GM18508 (cell line): ENCODE measurements around the gene FKBP11.

ENCODE experiments used
- ATAC-seq: cut with Tn5 transposase; IDR thresholded peaks from one replicate; pipeline ENCODE4 v1.9.1; 2021; ENCODE audit warnings: moderate number of reproducible peaks; ENCODE audit not compliant: insufficient read depth, unreplicated experiment

Gene FKBP11

DNA sequence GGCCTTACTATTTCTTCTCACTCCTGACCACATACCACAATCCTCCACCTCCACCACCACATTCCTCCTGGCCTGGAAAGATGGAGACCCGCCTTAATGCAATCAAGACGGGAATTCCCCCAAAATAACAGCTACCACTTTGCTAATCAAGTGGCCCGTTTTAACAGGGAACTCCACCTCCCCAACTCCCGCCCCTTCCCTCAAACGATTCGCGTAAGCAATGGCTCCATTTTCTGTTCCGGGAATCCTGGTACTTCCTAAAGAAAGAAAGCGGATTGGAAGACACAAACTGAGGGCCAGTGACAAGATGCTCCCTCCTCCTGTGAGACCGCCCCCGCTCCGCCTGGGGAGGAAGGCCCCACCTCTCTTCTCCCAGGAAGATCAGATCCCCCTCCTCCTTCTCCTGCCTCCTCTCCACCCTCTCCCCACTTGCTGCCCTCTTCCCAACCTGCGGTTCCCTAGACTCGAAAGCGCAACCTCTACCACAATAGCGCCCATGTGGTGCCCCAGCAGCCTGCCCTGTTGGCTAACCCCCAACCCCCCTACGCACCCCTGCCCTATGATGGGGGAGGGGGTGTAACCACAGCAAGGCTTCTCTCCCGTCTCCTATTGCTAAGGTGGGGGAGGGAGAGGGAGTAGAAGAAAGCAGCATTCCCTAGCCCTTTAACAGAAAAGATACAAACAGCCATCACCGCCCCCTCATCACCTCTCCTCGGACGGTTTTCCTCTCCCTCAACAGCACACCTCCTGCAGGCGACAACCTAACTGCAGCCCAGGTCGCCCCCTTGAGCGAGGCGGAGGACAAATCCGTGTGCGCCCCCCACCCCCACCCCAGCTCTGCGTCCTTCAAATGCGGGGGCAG lies 31.2 kb upstream of the FKBP11 start:
- ATAC-seq, result no peak

DNA sequence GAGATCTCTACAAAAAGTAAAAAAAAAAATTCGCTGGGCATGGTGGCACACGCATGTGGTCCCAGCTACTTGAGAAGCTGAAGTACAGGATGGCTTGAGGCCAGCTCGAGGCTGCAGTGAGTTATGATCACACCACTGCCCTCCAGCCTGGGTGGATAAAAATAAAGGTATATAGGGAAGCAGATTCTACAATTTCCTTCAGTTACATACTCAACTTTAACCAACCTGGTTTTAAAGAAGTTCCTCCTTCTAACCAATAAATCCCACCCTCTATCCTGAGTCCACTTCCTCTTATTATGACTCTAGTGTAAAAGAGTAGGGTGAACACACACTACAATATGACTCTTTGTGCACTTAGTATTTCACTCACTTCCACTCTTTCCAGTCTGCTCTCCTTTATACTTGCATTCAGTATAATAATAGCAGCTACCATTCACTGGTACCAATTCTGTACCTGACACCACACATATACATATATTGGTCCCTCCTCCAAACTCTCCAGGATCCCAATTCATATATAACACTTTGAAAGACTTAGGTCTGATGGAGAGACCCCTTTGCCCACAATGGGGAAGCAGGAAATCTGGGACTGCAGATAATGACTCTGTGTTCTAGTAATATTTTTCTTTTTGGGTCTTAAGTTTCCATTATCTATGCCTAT lies 29.7 kb upstream of the FKBP11 start:
- ATAC-seq, result no peak

DNA sequence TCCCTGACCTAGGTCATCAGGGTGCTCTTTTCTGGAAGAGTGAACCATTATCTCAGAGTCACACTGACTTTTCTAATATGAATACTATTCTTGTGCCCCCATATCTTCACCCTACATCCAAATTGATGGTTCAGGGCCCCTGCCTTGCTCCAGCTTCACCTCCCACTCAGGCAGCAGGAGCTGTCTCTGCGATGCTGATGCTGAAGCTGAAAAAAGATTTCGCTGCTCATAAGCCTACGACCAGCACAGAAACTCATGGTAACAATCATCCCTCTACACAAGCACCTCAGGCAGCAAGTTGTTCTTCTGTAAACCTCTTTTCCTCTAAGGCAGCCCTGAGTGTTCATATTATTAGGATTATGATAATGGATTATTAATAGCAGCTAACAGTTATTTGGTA lies 28.8 kb upstream of the FKBP11 start:
- ATAC-seq, result no peak

DNA sequence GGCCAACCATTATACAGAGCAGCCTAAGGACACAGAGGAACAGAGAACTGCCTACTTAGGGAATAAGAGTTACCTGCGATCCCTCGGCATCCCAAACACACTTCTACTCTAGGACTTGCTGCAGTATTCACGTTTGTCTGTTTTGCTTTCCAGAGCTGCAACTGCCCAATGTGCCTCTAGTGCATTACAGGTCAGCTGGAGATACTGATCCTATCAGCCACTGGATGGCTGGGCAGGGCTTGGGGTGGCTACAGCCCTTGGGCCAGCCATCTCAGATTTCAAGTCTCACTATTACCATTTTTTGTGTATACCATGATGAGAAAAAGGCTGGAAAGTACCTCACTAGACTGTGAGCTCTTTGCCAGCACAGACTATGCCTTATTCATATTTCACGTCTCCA lies 27.4 kb upstream of the FKBP11 start:
- no peak for ATAC-seq

- ATAC-seq, result no peak
Measured at GRCh38 chr12:48947727-48948126, 22.4 kb upstream of the FKBP11 start.

GRCh38 chr12:48946943-48947342 lies 21.7 kb upstream of the FKBP11 start:
- no peak for ATAC-seq

DNA sequence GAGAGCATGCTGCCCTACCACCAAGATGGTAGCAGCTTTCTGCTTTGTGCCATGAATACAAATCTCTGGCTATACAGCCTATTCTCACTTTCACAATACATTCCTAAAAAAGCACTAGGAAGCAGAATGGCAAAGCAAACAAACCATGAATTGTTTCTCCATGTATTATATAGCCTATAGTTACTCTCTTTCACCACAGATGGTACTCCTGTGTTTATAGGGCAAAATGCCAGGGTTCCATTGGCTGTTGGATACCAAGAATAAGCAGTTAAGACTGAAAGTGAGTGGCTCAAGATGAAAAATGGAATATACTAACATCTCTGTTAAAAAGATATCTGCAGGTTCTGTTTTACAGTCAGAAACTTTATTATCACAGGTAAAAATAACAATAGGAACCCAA lies 20.9 kb upstream of the FKBP11 start:
- no peak for ATAC-seq

DNA sequence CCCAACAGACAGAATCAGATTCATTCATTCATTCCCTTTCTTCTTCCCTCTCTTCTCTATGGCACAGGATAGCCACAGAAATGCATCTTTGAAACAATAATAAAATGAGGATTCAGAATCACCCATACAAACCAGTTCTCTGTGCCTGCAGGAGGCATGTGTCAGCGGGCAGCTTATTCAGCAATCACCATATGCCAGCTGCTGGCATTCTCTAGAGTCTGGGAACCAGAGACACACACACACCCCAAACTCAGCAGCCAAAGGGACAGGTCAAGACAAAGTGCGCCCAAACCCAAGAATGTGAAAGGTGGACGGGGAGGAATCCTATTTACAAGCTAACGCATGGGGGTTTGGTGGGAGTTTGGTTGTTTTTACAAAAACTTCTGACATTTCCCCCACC lies 17.9 kb upstream of the FKBP11 start:
- ATAC-seq, result no peak

GRCh38 chr12:48940181-48940580 lies 14.9 kb upstream of the FKBP11 start:
- no peak for ATAC-seq

DNA sequence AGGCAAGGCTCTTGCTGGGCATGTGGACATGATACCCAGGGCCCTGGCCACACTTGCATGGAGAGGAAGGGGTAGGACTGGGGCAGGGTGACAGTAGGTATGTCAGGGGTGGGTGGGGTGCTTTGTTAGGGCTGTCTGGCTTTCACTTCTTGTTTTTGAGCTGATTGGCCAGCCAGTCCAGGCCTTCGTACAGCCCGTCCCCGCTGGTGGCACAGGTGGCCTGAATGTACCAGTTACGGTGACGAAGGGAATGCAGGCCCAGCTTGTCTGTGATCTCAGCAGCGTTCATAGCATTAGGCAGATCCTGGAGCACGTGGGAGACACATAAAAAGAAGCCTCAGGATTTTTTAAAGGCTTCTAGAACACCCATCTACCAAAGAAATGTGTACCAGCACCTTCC lies 13.5 kb upstream of the FKBP11 start:
- no peak for ATAC-seq

DNA sequence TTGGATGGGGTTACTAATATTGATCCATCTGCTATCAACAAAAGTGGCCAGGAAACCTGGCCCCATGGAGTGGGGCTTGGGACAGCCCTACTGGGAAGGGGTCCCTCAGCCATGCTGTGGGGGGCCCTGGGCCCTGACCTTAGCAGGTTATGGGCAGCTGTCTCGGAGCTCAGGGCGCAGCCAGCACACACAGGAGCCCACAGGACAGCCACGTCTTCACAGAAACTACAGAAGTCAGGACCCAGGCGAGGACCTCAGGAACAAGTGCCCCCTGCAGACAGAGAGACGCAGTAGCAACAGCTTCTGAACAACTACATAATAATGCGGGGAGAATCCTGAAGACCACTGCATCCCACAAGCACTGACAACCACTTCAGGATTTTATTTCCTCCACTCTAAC lies 11.9 kb upstream of the FKBP11 start:
- no peak for ATAC-seq

DNA sequence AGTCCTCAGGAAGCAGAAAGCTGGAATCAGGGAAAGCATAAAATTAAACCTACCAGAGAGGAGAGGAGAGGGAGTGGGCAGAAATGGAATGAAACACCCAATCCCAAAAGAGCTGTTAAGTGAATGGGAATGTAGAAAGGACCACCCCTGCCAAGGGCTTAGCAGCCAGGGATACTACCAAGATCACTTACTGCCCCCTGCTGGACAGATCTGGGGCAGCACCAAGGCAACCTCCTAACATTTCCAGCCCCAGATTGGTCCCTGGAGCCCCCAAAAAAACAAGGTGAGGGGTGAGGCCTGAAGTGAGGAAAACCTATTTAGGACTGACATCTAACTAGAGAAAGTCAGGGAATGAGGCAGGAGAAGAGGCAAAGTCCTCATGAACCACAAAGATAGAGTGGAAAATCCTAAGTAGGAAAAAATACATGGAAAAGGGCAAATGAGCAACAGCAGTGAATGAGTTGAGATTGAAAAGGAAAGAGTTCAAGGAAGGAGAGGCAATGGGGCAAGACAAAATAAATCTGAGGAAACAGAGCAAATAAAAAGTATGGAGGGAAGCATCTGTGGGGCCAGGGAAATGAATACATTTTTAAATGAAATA lies 11.2 kb upstream of the FKBP11 start:
- no peak for ATAC-seq

GRCh38 chr12:48934312-48934706 lies 9.0 kb upstream of the FKBP11 start:
- no peak for ATAC-seq

- ATAC-seq, result no peak
Measured at GRCh38 chr12:48933664-48934311, 8.5 kb upstream of the FKBP11 start.

GRCh38 chr12:48932878-48933277 lies 7.6 kb upstream of the FKBP11 start:
- ATAC-seq, result no peak

- ATAC-seq, result no peak
Measured at GRCh38 chr12:48930475-48930874, 5.2 kb upstream of the FKBP11 start.

DNA sequence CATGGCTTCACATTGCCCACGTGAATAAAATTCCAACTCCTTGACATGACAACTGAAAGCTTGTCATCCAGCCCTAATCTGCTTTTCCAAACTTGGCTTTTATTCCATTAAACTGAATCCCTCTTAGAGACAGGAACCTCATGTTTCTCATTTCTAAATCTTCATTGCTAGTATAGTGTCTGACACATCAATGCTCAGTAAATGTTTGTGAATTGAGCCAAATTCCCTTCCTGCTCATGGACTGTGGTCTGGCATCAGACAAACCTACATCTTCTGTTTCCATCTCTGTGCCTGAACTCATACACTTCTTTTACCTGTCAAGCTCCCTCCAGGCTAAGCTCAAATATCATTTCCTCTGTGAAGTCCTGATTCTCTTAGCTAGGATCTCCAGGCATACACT lies 4.3 kb upstream of the FKBP11 start:
- no peak for ATAC-seq

GRCh38 chr12:48927261-48927660 lies 2.0 kb upstream of the FKBP11 start:
- ATAC-seq, result no peak

GRCh38 chr12:48924617-48925303 lies 532 bp downstream of the FKBP11 start:
- peak; percentile 69 for ATAC-seq

DNA sequence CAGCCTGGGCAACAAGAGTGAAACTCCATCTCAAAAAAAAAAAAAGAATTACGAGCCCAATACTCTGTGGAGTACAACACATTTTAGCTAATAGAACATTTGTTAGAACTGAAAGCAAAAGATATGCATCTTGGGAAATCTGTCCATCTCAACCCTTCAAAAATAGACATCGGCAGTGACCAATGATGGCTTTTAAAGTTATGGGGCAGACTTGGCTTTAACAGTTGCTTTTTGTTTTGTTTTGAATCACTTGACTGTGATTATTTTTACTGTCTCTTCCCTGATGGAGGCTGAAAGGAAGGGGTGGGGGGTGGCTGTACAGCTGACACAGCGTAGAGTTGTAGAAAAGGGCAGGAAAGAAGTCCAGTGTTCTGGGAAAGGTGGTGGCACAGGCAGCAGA lies 2.2 kb downstream of the FKBP11 start:
- ATAC-seq, result no peak
